Suprapubic skin (tissue), 4 donors: ENCODE results near the gene CLECL1. TPM values are rescaled to one million over a fixed set of nuclear protein-coding genes. Genes with fewer than 3 reads are reported as not detected.
A peak's percentile ranks its signal among the peaks of the same experiment; 100 is the strongest.

Source experiments
- DNase-seq, 2 donors: peaks; one replicate each; pipeline ENCODE4 v3.0.0-alpha.2; 2019; ENCODE audit warnings: low spot score in 2 of 2
- H3K27ac ChIP-seq: fragments of 200-600 bp; sonication (generic); one replicate; pipeline ENCODE4 v1.5.1; 2019
- H3K27me3 ChIP-seq: fragments of 200-600 bp; sonication (generic); one replicate; pipeline ENCODE4 v1.5.1; 2019
- H3K36me3 ChIP-seq: fragments of 200-600 bp; sonication (generic); one replicate; pipeline ENCODE4 v1.5.1; 2019
- H3K4me1 ChIP-seq: fragments of 200-600 bp; sonication (generic); one replicate; pipeline ENCODE4 v1.5.1; 2019
- H3K4me3 ChIP-seq: fragments of 200-600 bp; sonication (generic); one replicate; pipeline ENCODE4 v1.5.1; 2019; ENCODE audit warnings: mild to moderate bottlenecking
- H3K9me3 ChIP-seq: fragments of 200-600 bp; sonication (generic); one replicate; pipeline ENCODE4 v1.5.1; 2019
- CTCF ChIP-seq, 2 donors: fragments of 200-600 bp in 1 of 2; fragments of 450-650 bp in 1 of 2; sonication (generic) in 1 of 2; IDR thresholded peaks; one replicate each; pipeline ENCODE4 v1.5.1; 2016 to 2019; ENCODE audit warnings: antibody characterized with exemption in 2 of 2, mild to moderate bottlenecking in 1 of 2, moderate library complexity in 1 of 2
- EP300 ChIP-seq: sonication (generic); formaldehyde crosslinking; IDR thresholded peaks from one replicate; pipeline ENCODE4 v1.6.1; 2017; ENCODE audit warnings: antibody characterized with exemption
- POLR2A ChIP-seq, 2 donors: fragments of 450-650 bp; IDR thresholded peaks; one replicate each; pipeline ENCODE4 v1.6.1; 2017; ENCODE audit warnings: antibody characterized with exemption in 2 of 2, mild to moderate bottlenecking in 2 of 2, moderate library complexity in 2 of 2
- POLR2AphosphoS5 ChIP-seq, 3 donors: sonication (generic); formaldehyde crosslinking; IDR thresholded peaks; one replicate each; pipeline ENCODE4 v1.6.1; 2017; ENCODE audit warnings: antibody characterized with exemption in 3 of 3
- WGBS: methylation state at CpG from one replicate; pipeline ENCODE4 v1.1.5; 2018; 5-methylcytosine and 5-hydroxymethylcytosine counted together
- total RNA-seq, 4 donors: library from RNA; depleted of rRNA; stranded (reverse); fragments of >200 nt; gene quantifications; one replicate each; pipeline ENCODE4 v1.1.0, GENCODE V29; 2016

CLECL1 gene
- total RNA-seq, 4 donors from 2014 or later: not detected

GRCh38 chr12:9759694-9760093 lies 26.8 kb upstream of the CLECL1 start:
- H3K4me3 ChIP-seq: peak overlapping the region; percentile 36
- no peaks in the 10 kb centered on the region for H3K9me3 ChIP-seq
- no peaks in the 10 kb centered on the region for H3K36me3 ChIP-seq
- TF ChIP-seq EP300 (no peak), CTCF (IDR thresholded peaks at IDR 0.05) (no peak)
- no peak overlapping the region for H3K27ac ChIP-seq
- no peaks in the 10 kb centered on the region for H3K27me3 ChIP-seq
- H3K4me1 ChIP-seq: no peaks in the 10 kb centered on the region
- 91% methylated on average over 1 of the region's 1 CpG for WGBS
- no peak for DNase-seq

GRCh38 chr12:9758119-9758518 lies 25.2 kb upstream of the CLECL1 start:
- Histone ChIP-seq H3K4me3 (peak overlapping the region; percentile 36), H3K4me1 (no peaks in the 10 kb centered on the region), H3K9me3 (no peaks in the 10 kb centered on the region), H3K27me3 (no peaks in the 10 kb centered on the region), H3K36me3 (no peaks in the 10 kb centered on the region), H3K27ac (no peak overlapping the region)
- WGBS: 67% methylated on average over 3 of the region's 3 CpGs
- TF ChIP-seq POLR2A (IDR thresholded peaks at IDR 0.05): no peak
- TF ChIP-seq EP300: no peak
- no peak for TF ChIP-seq POLR2AphosphoS5 (IDR thresholded peaks at IDR 0.05)
- TF ChIP-seq CTCF (IDR thresholded peaks at IDR 0.05): no peak
- DNase-seq: no peak

GRCh38 chr12:9757433-9758025 lies 24.6 kb upstream of the CLECL1 start:
- H3K36me3 ChIP-seq: no peaks in the 10 kb centered on the region
- no peak overlapping the region for H3K4me3 ChIP-seq
- no peak overlapping the region for H3K27ac ChIP-seq
- WGBS: 83% methylated on average over 5 of the region's 5 CpGs
- no peak for DNase-seq
- no peaks in the 10 kb centered on the region for H3K9me3 ChIP-seq
- no peaks in the 10 kb centered on the region for H3K27me3 ChIP-seq
- no peaks in the 10 kb centered on the region for H3K4me1 ChIP-seq
- TF ChIP-seq CTCF (IDR thresholded peaks at IDR 0.05): no peak
- no peak for TF ChIP-seq EP300
- no peak for TF ChIP-seq POLR2A (IDR thresholded peaks at IDR 0.05)
- TF ChIP-seq POLR2AphosphoS5 (IDR thresholded peaks at IDR 0.05): no peak

GRCh38 chr12:9756706-9757105 lies 23.8 kb upstream of the CLECL1 start:
- no peak for DNase-seq
- Histone ChIP-seq H3K27ac (no peak overlapping the region), H3K4me3 (no peak overlapping the region), H3K4me1 (no peaks in the 10 kb centered on the region), H3K36me3 (no peaks in the 10 kb centered on the region), H3K27me3 (no peaks in the 10 kb centered on the region), H3K9me3 (no peaks in the 10 kb centered on the region)
- TF ChIP-seq POLR2AphosphoS5 (IDR thresholded peaks at IDR 0.05): no peak
- TF ChIP-seq EP300: no peak
- no peak for TF ChIP-seq CTCF (IDR thresholded peaks at IDR 0.05)
- WGBS: 89% methylated on average over 5 of the region's 5 CpGs

GRCh38 chr12:9756170-9756569 lies 23.3 kb upstream of the CLECL1 start:
- Histone ChIP-seq H3K4me1 (no peaks in the 10 kb centered on the region), H3K27me3 (no peaks in the 10 kb centered on the region), H3K9me3 (no peaks in the 10 kb centered on the region), H3K4me3 (no peak overlapping the region), H3K27ac (no peak overlapping the region), H3K36me3 (no peaks in the 10 kb centered on the region)
- DNase-seq: no peak
- 81% methylated on average over 2 of the region's 2 CpGs for WGBS
- no peak for TF ChIP-seq POLR2AphosphoS5 (IDR thresholded peaks at IDR 0.05)
- no peak for TF ChIP-seq EP300
- no peak for TF ChIP-seq CTCF (IDR thresholded peaks at IDR 0.05)
- TF ChIP-seq POLR2A (IDR thresholded peaks at IDR 0.05): no peak
